GM06990 (cell line): ENCODE data around the gene LAMC1.

Source experiments
- DNase-seq: peaks from one replicate; pipeline ENCODE4 v3.0.0-alpha.2; 2011; ENCODE audit not compliant: insufficient read length; ENCODE audit errors: extremely low read depth
- H3K27me3 ChIP-seq: replicated peaks from 2 replicates; pipeline ENCODE4 v1.6.0; 2011; ENCODE audit warnings: low read length; ENCODE audit not compliant: control insufficient read depth, insufficient read depth
- H3K36me3 ChIP-seq: 2 replicates; pipeline ENCODE4 v1.5.1; 2011; ENCODE audit warnings: low read length; ENCODE audit not compliant: control insufficient read depth, insufficient read depth
- H3K4me3 ChIP-seq: replicated peaks from 2 replicates; pipeline ENCODE4 v1.5.1; 2011; ENCODE audit warnings: low read depth, mild to moderate bottlenecking, control low read depth, low read length
- CTCF ChIP-seq: IDR thresholded peaks from 2 replicates; pipeline ENCODE4 v1.5.1; 2011; ENCODE audit warnings: low read length, control low read depth, mild to moderate bottlenecking, inconsistent platforms; ENCODE audit not compliant: insufficient read depth, poor library complexity, severe bottlenecking

LAMC1 gene

GRCh38 chr1:183101841-183102276 is 78.6 kb downstream of the LAMC1 start:
- no peaks in the 10 kb centered on the region for H3K27me3 ChIP-seq
- no peak for TF ChIP-seq CTCF
- H3K4me3 ChIP-seq: no peak overlapping the region
- peak; percentile 17 for DNase-seq
- H3K36me3 ChIP-seq: no peaks in the 10 kb centered on the region; the same call in 1 of the 2 replicates

GRCh38 chr1:183103147-183103546 is 79.9 kb downstream of the LAMC1 start:
- DNase-seq: no peak
- Histone ChIP-seq H3K36me3 (no peaks in the 10 kb centered on the region; the same call in 1 of the 2 replicates), H3K27me3 (no peaks in the 10 kb centered on the region), H3K4me3 (no peak overlapping the region)
- no peak for TF ChIP-seq CTCF

GRCh38 chr1:183103577-183103976 is 80.4 kb downstream of the LAMC1 start:
- TF ChIP-seq CTCF: no peak
- no peak for DNase-seq
- no peaks in the 10 kb centered on the region; the same call in 1 of the 2 replicates for H3K36me3 ChIP-seq
- H3K27me3 ChIP-seq: no peaks in the 10 kb centered on the region
- H3K4me3 ChIP-seq: no peak overlapping the region

GRCh38 chr1:183105449-183105848 is 82.2 kb downstream of the LAMC1 start:
- DNase-seq: no peak
- H3K36me3 ChIP-seq: no peaks in the 10 kb centered on the region; the same call in 1 of the 2 replicates
- TF ChIP-seq CTCF: no peak
- no peak overlapping the region for H3K4me3 ChIP-seq
- no peaks in the 10 kb centered on the region for H3K27me3 ChIP-seq

GRCh38 chr1:183106166-183106565 is 82.9 kb downstream of the LAMC1 start:
- no peak overlapping the region for H3K4me3 ChIP-seq
- no peaks in the 10 kb centered on the region for H3K27me3 ChIP-seq
- DNase-seq: no peak
- no peak for TF ChIP-seq CTCF
- no peaks in the 10 kb centered on the region; the same call in 1 of the 2 replicates for H3K36me3 ChIP-seq

GRCh38 chr1:183106746-183107145 is 83.5 kb downstream of the LAMC1 start:
- Histone ChIP-seq H3K36me3 (no peaks in the 10 kb centered on the region; the same call in 1 of the 2 replicates), H3K27me3 (no peaks in the 10 kb centered on the region), H3K4me3 (no peak overlapping the region)
- DNase-seq: no peak
- TF ChIP-seq CTCF: no peak
